ENCODE results near the gene MAP2K7. TPM values are rescaled to one million over a fixed set of nuclear protein-coding genes. Genes with fewer than 3 reads are reported as not detected.
"Not testable (repeated sequence)": the region's sequence is repeated elsewhere in the genome, so short reads cannot be mapped to it uniquely, and the experiment has no call there.

Gene MAP2K7
- total RNA-seq, 1 donor: 23.2 TPM

- H3K4me1 ChIP-seq (ENCODE audit: insufficient read depth, low read length): peaks cover 45% of the 10 kb centered on the region
- H3K4me3 ChIP-seq (ENCODE audit: low read length): no peak overlapping the region
- no peaks in the 10 kb centered on the region for H3K9me3 ChIP-seq (ENCODE audit: low read depth, low read length)
- peaks cover 30% of the 10 kb centered on the region for H3K27me3 ChIP-seq (ENCODE audit: insufficient read depth, low read length)
Observed at GRCh38 chr19:7915250-7916102, 11.8 kb downstream of the MAP2K7 start.

- Histone ChIP-seq H3K9me3 (ENCODE audit: low read depth, low read length) (no peaks in the 10 kb centered on the region), H3K4me3 (ENCODE audit: low read length) (no peak overlapping the region), H3K27me3 (ENCODE audit: insufficient read depth, low read length) (peaks cover 30% of the 10 kb centered on the region), H3K4me1 (ENCODE audit: insufficient read depth, low read length) (peaks cover 50% of the 10 kb centered on the region)
Observed at GRCh38 chr19:7916103-7916954, 12.7 kb downstream of the MAP2K7 start.

GRCh38 chr19:7916955-7917266 is 13.2 kb downstream of the MAP2K7 start:
- peaks cover 55% of the 10 kb centered on the region for H3K4me1 ChIP-seq (ENCODE audit: insufficient read depth, low read length)
- H3K9me3 ChIP-seq (ENCODE audit: low read depth, low read length): no peaks in the 10 kb centered on the region
- H3K27me3 ChIP-seq (ENCODE audit: insufficient read depth, low read length): peaks cover 30% of the 10 kb centered on the region
- no peak overlapping the region for H3K4me3 ChIP-seq (ENCODE audit: low read length)

- Histone ChIP-seq H3K9me3 (ENCODE audit: low read depth, low read length) (no peaks in the 10 kb centered on the region), H3K4me1 (ENCODE audit: insufficient read depth, low read length) (peaks cover 57% of the 10 kb centered on the region), H3K27me3 (ENCODE audit: insufficient read depth, low read length) (peaks cover 30% of the 10 kb centered on the region), H3K4me3 (ENCODE audit: low read length) (no peak overlapping the region)
Observed at GRCh38 chr19:7917267-7918061, 13.8 kb downstream of the MAP2K7 start.

- not testable (repeated sequence) for H3K4me3 ChIP-seq (ENCODE audit: low read length); H3K9me3 ChIP-seq (ENCODE audit: low read depth, low read length)
- Histone ChIP-seq H3K4me1 (ENCODE audit: insufficient read depth, low read length) (peaks cover 57% of the 10 kb centered on the region), H3K27me3 (ENCODE audit: insufficient read depth, low read length) (peaks cover 30% of the 10 kb centered on the region)
Observed at GRCh38 chr19:7918062-7918614, 14.5 kb downstream of the MAP2K7 start.

GRCh38 chr19:7918615-7919421 is 15.1 kb downstream of the MAP2K7 start:
- Histone ChIP-seq H3K27me3 (ENCODE audit: insufficient read depth, low read length) (peaks cover 30% of the 10 kb centered on the region), H3K9me3 (ENCODE audit: low read depth, low read length) (no peaks in the 10 kb centered on the region), H3K4me3 (ENCODE audit: low read length) (no peak overlapping the region), H3K4me1 (ENCODE audit: insufficient read depth, low read length) (peaks cover 57% of the 10 kb centered on the region)

- Histone ChIP-seq H3K9me3 (ENCODE audit: low read depth, low read length) (no peaks in the 10 kb centered on the region), H3K4me3 (ENCODE audit: low read length) (peak within 1 kb of the TSS; percentile 63), H3K27me3 (ENCODE audit: insufficient read depth, low read length) (peaks cover 30% of the 10 kb centered on the region), H3K4me1 (ENCODE audit: insufficient read depth, low read length) (peaks cover 58% of the 10 kb centered on the region)
Observed at GRCh38 chr19:7919610-7920518, 16.2 kb downstream of the MAP2K7 start, which contains the start of gene SNAPC2. Gene SNAPC2 (plus strand): TSS chr19:7920338. CDS start chr19:7920367, 29 bp downstream.

GRCh38 chr19:7920519-7921301 is 17.0 kb downstream of the MAP2K7 start:
- Histone ChIP-seq H3K4me3 (ENCODE audit: low read length) (peak overlapping the region; percentile 63), H3K27me3 (ENCODE audit: insufficient read depth, low read length) (peaks cover 25% of the 10 kb centered on the region), H3K4me1 (ENCODE audit: insufficient read depth, low read length) (peaks cover 62% of the 10 kb centered on the region), H3K9me3 (ENCODE audit: low read depth, low read length) (no peaks in the 10 kb centered on the region)

GRCh38 chr19:7921302-7921966 is 17.8 kb downstream of the MAP2K7 start:
- Histone ChIP-seq H3K9me3 (ENCODE audit: low read depth, low read length) (no peaks in the 10 kb centered on the region), H3K4me3 (ENCODE audit: low read length) (peak overlapping the region; percentile 50), H3K27me3 (ENCODE audit: insufficient read depth, low read length) (peaks cover 21% of the 10 kb centered on the region), H3K4me1 (ENCODE audit: insufficient read depth, low read length) (peaks cover 59% of the 10 kb centered on the region)

- Histone ChIP-seq H3K27me3 (ENCODE audit: insufficient read depth, low read length) (peaks cover 18% of the 10 kb centered on the region), H3K4me1 (ENCODE audit: insufficient read depth, low read length) (peaks cover 52% of the 10 kb centered on the region), H3K4me3 (ENCODE audit: low read length) (no peak overlapping the region), H3K9me3 (ENCODE audit: low read depth, low read length) (no peaks in the 10 kb centered on the region)
Observed at GRCh38 chr19:7921967-7922835, 18.5 kb downstream of the MAP2K7 start.

- H3K4me1 ChIP-seq (ENCODE audit: insufficient read depth, low read length): peaks cover 46% of the 10 kb centered on the region
- no peak overlapping the region for H3K4me3 ChIP-seq (ENCODE audit: low read length)
- peaks cover 12% of the 10 kb centered on the region for H3K27me3 ChIP-seq (ENCODE audit: insufficient read depth, low read length)
- H3K9me3 ChIP-seq (ENCODE audit: low read depth, low read length): no peaks in the 10 kb centered on the region
Observed at GRCh38 chr19:7922836-7923195, 19.1 kb downstream of the MAP2K7 start.

All from mononuclear cell (primary cell).